GM21717 (cell line): ENCODE measurements around the gene LPCAT1.

Experiments
- ATAC-seq: cut with Tn5 transposase; IDR thresholded peaks from one replicate; pipeline ENCODE4 v1.9.1; 2021; ENCODE audit warnings: mild to moderate bottlenecking, moderate library complexity; ENCODE audit not compliant: unreplicated experiment

LPCAT1 gene

GRCh38 chr5:1555011-1555807, 31.4 kb upstream of the LPCAT1 start:
- no peak for ATAC-seq

- no peak for ATAC-seq
These were observed 30.7 kb upstream of the LPCAT1 start for GRCh38 chr5:1554410-1554967.

- no peak for ATAC-seq
These were observed 30.0 kb upstream of the LPCAT1 start for GRCh38 chr5:1553539-1554409.

GRCh38 chr5:1552521-1553255, 28.9 kb upstream of the LPCAT1 start:
- ATAC-seq, result no peak

DNA sequence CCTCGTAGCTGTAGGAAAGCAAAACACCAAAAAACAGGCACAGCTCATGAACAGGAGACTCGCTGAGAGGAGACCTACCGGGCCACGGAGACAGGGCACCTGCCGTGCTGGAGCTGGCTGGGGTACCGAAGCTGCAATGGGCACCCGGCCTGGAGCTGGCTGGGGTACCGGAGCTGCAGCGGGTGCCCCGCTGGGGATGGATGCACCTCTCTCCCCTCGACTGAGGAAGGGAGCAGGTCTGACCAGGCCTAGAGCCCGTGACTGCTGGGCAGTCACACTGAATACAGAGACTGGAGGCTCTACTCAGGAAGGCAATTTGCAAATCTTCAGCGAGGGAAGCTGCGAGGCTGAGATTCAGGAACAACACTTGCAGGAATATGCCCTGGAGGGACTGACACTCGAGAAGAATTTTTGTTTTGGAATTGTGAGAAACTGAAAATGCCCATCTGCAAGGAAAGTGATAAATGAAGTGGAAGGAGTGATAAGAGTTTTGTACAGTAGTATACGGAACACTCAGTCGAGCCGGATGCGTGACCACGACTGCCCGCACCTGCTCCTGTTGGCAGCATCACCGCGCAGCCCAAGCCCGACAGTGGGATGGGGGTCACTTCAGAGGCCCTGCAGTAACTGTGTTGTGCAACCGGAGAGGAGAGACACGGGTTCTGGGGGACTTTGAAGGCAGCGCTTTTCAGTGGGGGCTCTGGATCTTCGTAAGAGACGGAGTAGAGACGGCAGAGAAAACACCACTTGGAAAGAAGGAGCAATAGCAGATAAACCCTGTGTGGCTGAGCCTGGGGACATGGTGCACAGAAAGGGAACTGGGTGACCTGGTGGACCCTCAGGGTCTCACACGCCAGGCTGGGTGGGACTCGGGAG, 27.9 kb upstream of the LPCAT1 start:
- no peak for ATAC-seq

- no peak for ATAC-seq
These were observed 26.7 kb upstream of the LPCAT1 start for GRCh38 chr5:1550287-1551076.

DNA sequence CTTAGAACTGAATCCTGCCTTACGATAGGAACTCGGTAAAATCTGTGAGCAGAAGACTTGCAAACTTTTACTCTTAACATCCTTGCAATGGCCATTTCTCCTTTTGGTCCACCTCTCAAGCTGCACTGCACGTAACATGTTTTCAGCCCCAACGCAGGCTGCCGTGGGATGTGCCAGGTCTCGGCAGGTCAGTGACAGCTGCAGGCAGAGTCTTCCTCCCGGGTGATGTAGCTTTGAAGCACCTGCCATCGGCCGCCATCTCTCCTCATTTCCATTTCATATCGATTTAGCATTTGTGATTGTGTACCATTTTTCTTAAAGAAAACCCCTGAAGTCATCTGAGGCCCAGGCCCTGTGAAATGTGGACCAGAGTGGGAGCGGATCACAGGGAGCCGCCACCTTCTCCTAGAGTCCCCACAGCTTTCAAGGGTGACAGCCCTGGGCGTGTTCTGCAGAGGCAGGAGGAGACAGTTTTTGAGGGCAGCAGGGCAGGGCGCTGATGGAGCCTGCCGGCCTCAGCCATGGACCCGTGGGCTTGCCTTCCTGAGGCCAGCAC, 25.8 kb upstream of the LPCAT1 start:
- no peak for ATAC-seq

DNA sequence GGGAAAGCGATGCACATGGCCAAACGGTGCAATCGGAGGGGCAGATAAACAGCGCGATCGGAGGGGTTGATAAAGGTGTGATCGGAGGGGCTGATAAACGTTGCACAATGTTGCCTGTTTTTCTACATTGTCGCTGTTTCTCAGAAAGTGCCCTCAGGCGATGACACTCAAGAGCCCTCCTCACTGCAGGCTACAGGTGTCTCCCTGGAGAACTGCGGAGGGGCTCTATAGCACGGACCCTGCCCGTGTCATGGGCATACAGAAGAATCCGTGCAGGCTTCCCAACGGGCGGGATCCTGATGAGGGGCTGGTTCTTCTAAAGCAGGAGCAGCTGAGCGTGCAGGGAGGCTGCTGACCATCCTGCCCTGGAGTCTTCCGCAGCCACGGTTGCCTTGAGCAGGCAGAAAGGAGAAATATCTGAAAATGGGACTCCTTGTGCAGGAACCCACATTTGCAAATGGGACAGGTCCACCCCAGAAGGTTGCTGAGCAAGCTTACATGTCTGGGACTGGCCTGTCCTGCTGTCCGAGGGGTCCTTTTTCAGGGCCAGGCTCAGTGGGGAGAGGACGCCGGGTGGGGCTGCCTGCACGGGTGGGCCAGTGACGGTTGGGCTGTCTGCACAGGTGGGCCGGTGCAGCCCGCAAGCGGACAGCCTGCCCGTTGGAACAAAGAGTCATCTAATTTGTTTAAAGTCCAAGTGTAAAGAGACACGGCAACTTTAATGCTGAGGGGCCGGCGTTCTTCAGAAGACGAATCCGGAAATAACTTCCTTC, 25.1 kb upstream of the LPCAT1 start:
- ATAC-seq, result no peak

DNA sequence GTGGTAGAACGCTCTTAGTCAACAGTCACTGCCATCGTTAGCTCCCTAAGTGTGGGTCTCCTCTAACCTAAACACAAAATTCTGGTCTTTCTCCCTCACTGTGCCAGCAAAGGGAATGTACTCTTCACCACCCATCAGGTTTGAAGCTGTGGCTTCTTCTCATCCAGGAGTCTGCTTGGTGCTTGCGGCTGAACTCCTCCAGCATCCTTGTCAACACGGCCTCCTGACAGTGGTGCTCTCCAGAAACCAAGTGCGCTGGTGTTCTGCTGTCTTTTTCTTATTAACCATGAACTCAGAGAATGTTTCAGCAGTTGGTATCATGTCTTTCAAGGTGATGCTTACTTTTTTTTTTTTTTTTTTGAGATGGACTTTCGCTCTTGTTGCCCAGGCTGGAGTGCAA, 23.9 kb upstream of the LPCAT1 start:
- no peak for ATAC-seq

- ATAC-seq, result no peak
These were observed 23.5 kb upstream of the LPCAT1 start for GRCh38 chr5:1547236-1547635.

GRCh38 chr5:1546556-1546955, 22.8 kb upstream of the LPCAT1 start:
- no peak for ATAC-seq

DNA sequence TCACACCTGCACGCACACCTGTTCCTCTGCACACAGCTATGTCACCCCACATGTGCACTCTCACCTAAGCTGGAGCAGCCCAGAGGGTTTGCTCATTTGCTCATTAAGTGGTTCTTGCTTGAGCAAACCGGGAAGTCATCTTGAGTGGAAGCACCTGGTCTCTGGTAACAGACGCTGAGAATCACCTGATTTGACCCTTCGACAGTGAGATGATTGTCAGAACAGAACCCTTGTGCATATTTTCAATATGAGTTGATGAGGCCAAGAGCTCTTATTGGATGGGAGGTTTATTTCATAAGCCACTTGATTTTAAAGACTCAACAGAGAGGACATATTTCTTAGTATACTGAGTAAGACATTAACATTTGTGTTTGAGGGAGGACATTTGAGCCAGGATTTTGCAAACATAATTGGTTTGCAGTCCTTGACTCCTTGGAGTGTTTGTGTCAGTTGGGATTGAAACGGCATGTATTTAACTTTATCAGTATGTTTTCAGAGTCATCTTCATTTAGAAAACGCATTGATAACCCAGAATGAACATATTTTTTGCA, 22.1 kb upstream of the LPCAT1 start:
- ATAC-seq, result no peak

GRCh38 chr5:1545126-1545804, 21.5 kb upstream of the LPCAT1 start:
- ATAC-seq, result no peak

GRCh38 chr5:1544294-1544961, 20.7 kb upstream of the LPCAT1 start:
- no peak for ATAC-seq

DNA sequence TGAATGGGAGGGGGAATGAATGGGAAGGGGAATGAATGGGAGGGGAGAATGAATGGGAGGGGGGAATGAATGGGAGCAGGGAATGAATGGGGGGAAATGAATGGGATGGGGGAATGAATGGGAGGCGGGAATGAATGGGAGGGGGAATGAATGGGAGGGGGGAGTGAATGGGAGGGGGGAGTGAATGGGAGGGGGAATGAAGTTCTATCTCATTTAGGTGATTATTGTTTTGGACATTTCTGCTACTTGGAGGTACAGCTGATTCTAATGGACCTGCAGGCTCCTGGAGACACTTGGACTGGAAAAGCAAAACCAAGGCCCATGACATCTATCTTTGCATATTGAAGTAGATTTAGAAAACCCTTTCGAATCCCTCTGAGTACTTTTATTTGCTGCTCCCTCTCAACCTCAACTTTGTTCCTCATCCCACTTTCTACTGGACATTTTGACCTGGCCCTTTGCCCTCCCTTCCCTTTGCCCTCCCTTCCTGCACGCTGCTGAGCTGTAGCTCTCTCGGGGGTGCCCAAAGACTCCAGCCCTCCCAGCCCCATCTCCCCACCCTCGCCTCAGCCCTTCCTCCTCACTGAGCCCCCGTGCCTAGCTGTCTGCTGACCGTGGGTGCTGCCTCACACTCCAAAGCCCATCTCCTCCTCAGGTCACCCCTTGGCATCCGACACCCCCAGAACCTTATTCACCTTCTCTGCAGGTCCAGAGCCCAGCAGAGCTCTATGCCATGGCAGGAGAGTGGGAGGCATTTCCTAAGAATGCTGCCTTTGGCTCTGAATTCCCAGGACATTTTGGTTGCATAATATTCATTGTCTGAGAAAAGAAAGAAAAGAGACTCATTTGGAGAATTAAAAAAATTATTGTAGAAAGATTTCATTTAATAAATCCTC, 19.9 kb upstream of the LPCAT1 start:
- ATAC-seq, result no peak

DNA sequence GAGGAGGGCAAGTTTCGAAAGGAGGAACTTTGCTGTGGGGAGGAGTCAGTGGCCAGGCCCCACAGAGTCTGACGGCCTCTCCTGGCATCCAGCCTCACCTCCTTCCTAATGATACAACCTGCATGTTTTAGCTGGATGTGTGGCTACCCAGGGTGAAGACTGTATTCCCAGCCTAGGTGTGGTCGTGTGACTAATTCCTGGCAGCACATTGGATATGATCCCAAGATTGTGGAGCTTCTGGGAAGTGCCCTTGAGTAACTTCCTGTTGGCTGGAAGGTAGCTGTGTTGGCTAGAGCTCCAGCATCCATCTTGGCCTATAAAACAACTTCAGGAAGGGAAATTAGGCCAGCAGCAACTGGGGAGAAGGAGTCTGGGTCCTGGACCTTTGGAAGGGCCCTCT, 19.0 kb upstream of the LPCAT1 start:
- no peak for ATAC-seq
